Glutamatergic neuron (in vitro differentiated cells): ENCODE measurements around the gene PRKACB. TPM values are rescaled to one million over a fixed set of nuclear protein-coding genes. Genes with fewer than 3 reads are reported as not detected.
A peak's percentile ranks its signal among the peaks of the same experiment; 100 is the strongest.

Source experiments
- DNase-seq: peaks from one replicate; pipeline ENCODE4 v3.0.0; 2022
- H3K27ac Mint-ChIP-seq: one replicate; pipeline ENCODE4 v1.8.0; 2020; ENCODE audit warnings: mild to moderate bottlenecking, mixed read lengths, inconsistent platforms; ENCODE audit not compliant: unreplicated experiment
- H3K27me3 Mint-ChIP-seq: one replicate; pipeline ENCODE4 v1.8.0; 2020; ENCODE audit warnings: mild to moderate bottlenecking, moderate library complexity, mixed read lengths, inconsistent platforms; ENCODE audit not compliant: unreplicated experiment
- H3K36me3 Mint-ChIP-seq: one replicate; pipeline ENCODE4 v1.8.0; 2020; ENCODE audit warnings: mild to moderate bottlenecking, mixed read lengths, inconsistent platforms; ENCODE audit not compliant: unreplicated experiment
- H3K4me1 Mint-ChIP-seq: one replicate; pipeline ENCODE4 v1.8.0; 2020; ENCODE audit warnings: mild to moderate bottlenecking, low read depth, mixed read lengths, inconsistent platforms; ENCODE audit not compliant: unreplicated experiment
- H3K4me3 Mint-ChIP-seq: one replicate; pipeline ENCODE4 v1.8.0; 2020; ENCODE audit warnings: mild to moderate bottlenecking, mixed read lengths, inconsistent platforms; ENCODE audit not compliant: unreplicated experiment
- H3K9me3 Mint-ChIP-seq: one replicate; pipeline ENCODE4 v1.8.0; 2020; ENCODE audit warnings: mild to moderate bottlenecking, moderate library complexity, mixed read lengths, inconsistent platforms; ENCODE audit not compliant: unreplicated experiment
- total RNA-seq: library from RNA; stranded (reverse); fragmentation: NEBNext Ultra II Directional; extraction: Animal tissue kit (Norgen Biotek cat#: 25700); gene quantifications from one replicate; pipeline ENCODE4 v1.2.1, GENCODE V29; 2021; ENCODE audit not compliant: unreplicated experiment
- TF ChIP-seq, protein P1 (sequence below): fragments of 200-600 bp; sonication (generic); IDR thresholded peaks from one replicate; pipeline ENCODE4 v1.5.0; 2021; ENCODE audit not compliant: partially characterized antibody, unreplicated experiment

PRKACB gene
- total RNA-seq, 1 donor from 2014 or later = 11.2 TPM

DNA sequence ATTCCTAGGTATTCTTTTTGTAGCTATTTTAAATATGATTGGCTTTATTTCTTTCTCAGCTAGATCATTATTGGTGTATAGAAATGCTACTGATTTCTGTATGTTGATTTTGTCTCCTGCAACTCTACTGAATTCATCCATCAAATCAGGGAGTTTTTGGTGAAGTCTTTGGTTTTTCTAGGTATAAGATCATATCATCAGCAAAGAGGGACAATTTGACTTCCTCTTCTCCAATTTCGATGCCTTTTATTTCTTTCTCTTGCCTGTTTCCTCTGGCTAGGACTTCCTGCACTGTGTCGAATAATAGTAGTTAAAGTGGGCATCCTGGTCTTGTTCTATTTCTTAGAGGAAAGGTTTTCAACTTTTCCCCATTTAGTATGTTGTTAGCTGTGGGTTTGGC, 27.5 kb upstream of the PRKACB start:
- TF ChIP-seq, protein P1, sequence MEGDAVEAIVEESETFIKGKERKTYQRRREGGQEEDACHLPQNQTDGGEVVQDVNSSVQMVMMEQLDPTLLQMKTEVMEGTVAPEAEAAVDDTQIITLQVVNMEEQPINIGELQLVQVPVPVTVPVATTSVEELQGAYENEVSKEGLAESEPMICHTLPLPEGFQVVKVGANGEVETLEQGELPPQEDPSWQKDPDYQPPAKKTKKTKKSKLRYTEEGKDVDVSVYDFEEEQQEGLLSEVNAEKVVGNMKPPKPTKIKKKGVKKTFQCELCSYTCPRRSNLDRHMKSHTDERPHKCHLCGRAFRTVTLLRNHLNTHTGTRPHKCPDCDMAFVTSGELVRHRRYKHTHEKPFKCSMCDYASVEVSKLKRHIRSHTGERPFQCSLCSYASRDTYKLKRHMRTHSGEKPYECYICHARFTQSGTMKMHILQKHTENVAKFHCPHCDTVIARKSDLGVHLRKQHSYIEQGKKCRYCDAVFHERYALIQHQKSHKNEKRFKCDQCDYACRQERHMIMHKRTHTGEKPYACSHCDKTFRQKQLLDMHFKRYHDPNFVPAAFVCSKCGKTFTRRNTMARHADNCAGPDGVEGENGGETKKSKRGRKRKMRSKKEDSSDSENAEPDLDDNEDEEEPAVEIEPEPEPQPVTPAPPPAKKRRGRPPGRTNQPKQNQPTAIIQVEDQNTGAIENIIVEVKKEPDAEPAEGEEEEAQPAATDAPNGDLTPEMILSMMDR = no peak
- no peak for DNase-seq
- Mint-ChIP-seq H3K27me3 (peaks cover under 1% of the 10 kb centered on the region), H3K4me1 (no peaks in the 10 kb centered on the region), H3K4me3 (no peak overlapping the region), H3K36me3 (no peaks in the 10 kb centered on the region), H3K9me3 (no peaks in the 10 kb centered on the region), H3K27ac (no peak overlapping the region)

DNA sequence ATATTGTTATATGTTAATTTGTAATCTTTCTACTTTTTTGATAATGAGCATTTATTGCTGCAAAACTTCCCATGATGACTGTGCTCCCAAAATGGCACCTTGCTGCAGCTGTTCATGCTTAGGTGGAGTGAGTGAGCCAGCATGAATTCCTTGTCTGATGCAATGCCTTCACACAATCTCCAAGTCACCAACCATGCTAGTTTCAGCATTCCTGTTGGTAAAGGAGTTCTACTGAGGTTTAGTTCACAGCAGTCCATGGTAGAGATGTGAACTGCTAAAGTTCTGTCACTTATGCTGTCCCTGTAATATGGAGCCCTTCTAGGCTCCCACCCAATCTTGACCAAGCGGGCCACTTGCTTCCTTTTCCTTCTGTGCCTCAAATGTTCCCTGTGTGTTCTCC, 26.2 kb upstream of the PRKACB start:
- Mint-ChIP-seq H3K27me3 (no peaks in the 10 kb centered on the region), H3K9me3 (no peaks in the 10 kb centered on the region), H3K4me3 (no peak overlapping the region), H3K27ac (no peak overlapping the region), H3K36me3 (no peaks in the 10 kb centered on the region), H3K4me1 (no peaks in the 10 kb centered on the region)
- DNase-seq = no peak
- TF ChIP-seq, protein P1 = no peak

DNA sequence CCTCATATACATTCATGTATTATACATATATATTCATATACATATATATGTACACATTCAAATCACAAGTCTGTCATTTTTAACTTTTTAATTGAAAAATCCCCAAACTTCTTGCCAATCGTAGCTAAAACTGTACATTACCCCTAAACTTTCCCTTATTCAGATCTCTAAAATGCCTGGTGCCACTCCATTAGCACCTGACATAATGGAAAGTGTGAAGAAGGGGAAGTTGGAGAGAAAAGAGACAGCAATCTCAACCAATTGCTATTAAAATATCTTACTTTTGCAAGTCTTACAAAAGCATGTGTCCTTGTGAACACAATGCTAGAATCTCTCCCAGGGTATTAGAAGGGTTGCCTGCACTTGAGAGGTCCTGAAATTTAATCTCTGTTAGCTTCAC, 22.7 kb upstream of the PRKACB start:
- no peaks in the 10 kb centered on the region for H3K9me3 Mint-ChIP-seq
- H3K36me3 Mint-ChIP-seq = no peaks in the 10 kb centered on the region
- DNase-seq = no peak
- TF ChIP-seq, protein P1 = no peak
- no peak overlapping the region for H3K4me3 Mint-ChIP-seq
- H3K27me3 Mint-ChIP-seq = no peaks in the 10 kb centered on the region
- H3K27ac Mint-ChIP-seq = no peak overlapping the region
- H3K4me1 Mint-ChIP-seq = peaks cover 4% of the 10 kb centered on the region

DNA sequence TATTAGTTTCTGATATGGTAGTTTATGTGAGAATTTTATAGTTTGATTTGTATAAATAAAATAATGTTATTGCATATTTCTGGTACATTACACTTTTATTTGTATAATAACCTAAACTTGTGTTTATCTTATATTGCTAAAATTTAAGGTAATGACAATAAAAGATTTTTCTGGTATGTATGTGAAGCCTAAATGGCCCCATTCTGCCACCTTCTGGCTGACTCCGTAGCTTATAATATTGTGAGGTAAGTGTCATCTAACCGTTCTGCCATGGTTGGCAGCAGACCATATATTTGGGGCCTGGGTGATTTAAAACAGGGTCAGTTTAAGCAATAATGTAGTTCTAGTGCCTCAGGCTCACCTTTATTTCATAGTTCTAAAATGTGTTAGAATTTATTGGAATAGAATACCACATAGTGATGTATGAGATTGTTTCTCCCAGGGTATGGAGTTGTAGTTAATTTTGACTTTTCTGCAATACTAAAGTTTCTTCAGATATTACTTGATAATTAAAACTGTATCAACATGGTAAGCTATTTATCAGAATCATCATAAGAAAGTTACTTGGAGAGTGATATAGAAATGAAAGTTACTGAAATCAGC, 21.2 kb upstream of the PRKACB start:
- Mint-ChIP-seq H3K4me1 (peaks cover 4% of the 10 kb centered on the region), H3K4me3 (no peak overlapping the region), H3K36me3 (no peaks in the 10 kb centered on the region), H3K27me3 (no peaks in the 10 kb centered on the region), H3K27ac (no peak overlapping the region), H3K9me3 (peaks cover 2% of the 10 kb centered on the region)
- TF ChIP-seq, protein P1 = peak; percentile 44
- DNase-seq = peak; percentile 45

DNA sequence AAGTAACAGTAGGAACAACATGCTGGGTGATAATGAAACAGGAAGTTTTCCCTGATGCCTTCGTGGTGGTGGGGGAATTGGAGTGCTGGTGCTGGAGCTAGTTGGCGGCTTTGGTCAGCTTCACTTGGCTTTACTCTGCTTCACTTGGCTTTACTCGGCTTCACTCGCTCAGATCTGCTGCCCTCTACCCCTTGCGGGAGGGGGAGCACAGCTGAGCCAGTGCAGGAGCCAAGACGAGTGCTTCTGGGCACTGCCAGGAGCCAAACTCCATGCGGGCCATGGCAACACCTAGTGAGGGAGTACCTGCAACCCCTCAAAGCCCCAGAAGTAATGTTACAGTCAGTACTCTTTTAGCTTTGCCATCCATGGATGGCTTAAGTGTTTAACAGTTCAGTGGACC, 10.6 kb upstream of the PRKACB start:
- TF ChIP-seq, protein P1 = no peak
- Mint-ChIP-seq H3K27me3 (no peaks in the 10 kb centered on the region), H3K9me3 (no peaks in the 10 kb centered on the region), H3K4me3 (no peak overlapping the region), H3K36me3 (no peaks in the 10 kb centered on the region), H3K27ac (no peak overlapping the region), H3K4me1 (peaks cover 4% of the 10 kb centered on the region)
- no peak for DNase-seq
